HG03457 (cell line): Measurements from ENCODE around the gene COPS7B.

Experiments
- ATAC-seq: cut with Tn5 transposase; IDR thresholded peaks from one replicate; pipeline ENCODE4 v1.9.1; 2021; ENCODE audit warnings: moderate number of reproducible peaks; ENCODE audit not compliant: unreplicated experiment

Gene COPS7B

GRCh38 chr2:231785413-231785812 is 832 bp upstream of the COPS7B start:
- ATAC-seq = no peak

- no peak for ATAC-seq
These were observed 446 bp upstream of the COPS7B start for GRCh38 chr2:231785822-231786176.

GRCh38 chr2:231786917-231787292 is 660 bp downstream of the COPS7B start:
- ATAC-seq = no peak

GRCh38 chr2:231791107-231791506 is 4.9 kb downstream of the COPS7B start:
- no peak for ATAC-seq

- no peak for ATAC-seq
These were observed 8.1 kb downstream of the COPS7B start for GRCh38 chr2:231794383-231794782.

- ATAC-seq = no peak
These were observed 9.5 kb downstream of the COPS7B start for GRCh38 chr2:231795525-231796327.

- ATAC-seq = no peak
These were observed 14.3 kb downstream of the COPS7B start for GRCh38 chr2:231800493-231801091.

- no peak for ATAC-seq
These were observed 17.4 kb downstream of the COPS7B start for GRCh38 chr2:231803501-231804138.

GRCh38 chr2:231807020-231807419 is 20.8 kb downstream of the COPS7B start:
- ATAC-seq = no peak

- ATAC-seq = no peak
These were observed 24.7 kb downstream of the COPS7B start for GRCh38 chr2:231810905-231811304.

- no peak for ATAC-seq
These were observed 30.2 kb downstream of the COPS7B start for GRCh38 chr2:231816327-231817026.

- no peak for ATAC-seq
These were observed 33.3 kb downstream of the COPS7B start for GRCh38 chr2:231819447-231820042.

GRCh38 chr2:231820786-231821303 is 34.6 kb downstream of the COPS7B start:
- no peak for ATAC-seq

GRCh38 chr2:231821908-231822307 is 35.7 kb downstream of the COPS7B start:
- no peak for ATAC-seq

- ATAC-seq = no peak
These were observed 66.9 kb downstream of the COPS7B start for GRCh38 chr2:231853105-231853504.

GRCh38 chr2:231854616-231855125 is 68.4 kb downstream of the COPS7B start:
- ATAC-seq = no peak

- no peak for ATAC-seq
These were observed 70.7 kb downstream of the COPS7B start for GRCh38 chr2:231856959-231857358.
